VCaP (cell line): ENCODE data around the gene COL20A1.

Experiments
- H3K27ac ChIP-seq: fragments of 450-650 bp; 2 replicates; pipeline ENCODE4 v1.5.1; 2017
- CTCF ChIP-seq: fragments of 450-650 bp; conservative IDR thresholded peaks from 2 replicates; pipeline ENCODE4 v1.5.1; 2017; ENCODE audit warnings: mild to moderate bottlenecking, moderate library complexity

The COL20A1 gene

DNA sequence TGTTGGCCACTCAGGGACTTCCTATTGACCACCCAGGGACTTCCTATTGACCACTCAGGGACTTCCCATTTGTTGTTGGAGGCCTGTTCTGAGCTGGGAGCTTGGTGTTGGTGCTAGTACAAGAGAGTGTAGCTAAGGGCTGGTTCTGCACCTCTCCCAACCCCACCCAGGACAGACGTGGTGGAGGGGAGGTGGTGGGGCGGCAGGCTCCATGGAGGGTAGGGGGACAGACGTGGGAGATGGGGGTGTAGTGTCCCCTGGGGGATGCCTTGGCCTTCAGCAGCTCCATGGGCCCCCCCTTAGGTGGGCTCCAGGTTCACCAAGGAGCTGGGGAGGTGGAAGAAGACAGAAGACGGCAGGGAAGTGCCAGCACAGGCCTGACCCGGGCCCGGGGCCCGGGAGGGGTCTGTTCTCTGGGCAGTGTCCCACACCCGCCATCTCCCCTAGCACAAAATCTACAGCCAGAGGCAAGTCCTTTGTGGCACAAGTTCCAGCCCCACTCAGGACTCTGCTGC lies 34.3 kb downstream of the COL20A1 start:
- no peak for TF ChIP-seq CTCF
- no peak overlapping the region for H3K27ac ChIP-seq

GRCh38 chr20:63328026-63328700 lies 35.2 kb downstream of the COL20A1 start:
- TF ChIP-seq CTCF, result no peak
- H3K27ac ChIP-seq, result no peak overlapping the region

DNA sequence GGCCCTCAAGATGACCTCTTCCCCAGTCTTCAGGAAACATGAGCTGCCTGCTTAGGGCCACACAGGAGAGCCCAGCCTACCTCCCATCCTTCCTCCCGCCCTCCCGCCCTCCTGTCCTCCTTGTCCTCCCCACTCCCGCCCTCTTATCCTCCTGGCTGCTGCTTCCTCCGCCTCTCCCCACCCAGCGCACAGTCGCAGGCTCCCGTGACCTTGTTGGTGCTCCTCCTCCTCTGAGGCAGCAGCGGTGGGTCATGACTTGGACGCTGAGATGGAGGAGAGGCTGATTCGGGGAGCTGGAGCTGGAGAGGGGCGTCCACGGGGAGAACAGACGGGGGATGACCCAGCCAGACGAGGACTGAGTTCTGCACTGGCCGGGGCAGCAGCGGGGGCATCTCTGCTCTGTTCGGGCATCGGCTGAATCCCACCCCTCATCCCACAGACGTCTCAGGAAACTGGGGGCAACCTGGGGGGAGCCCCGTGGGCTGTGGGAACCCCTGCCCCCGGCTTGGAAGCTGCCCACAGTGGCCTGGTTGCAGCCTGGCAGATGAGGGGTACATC lies 35.8 kb downstream of the COL20A1 start:
- no peak for TF ChIP-seq CTCF
- H3K27ac ChIP-seq, result no peak overlapping the region

DNA sequence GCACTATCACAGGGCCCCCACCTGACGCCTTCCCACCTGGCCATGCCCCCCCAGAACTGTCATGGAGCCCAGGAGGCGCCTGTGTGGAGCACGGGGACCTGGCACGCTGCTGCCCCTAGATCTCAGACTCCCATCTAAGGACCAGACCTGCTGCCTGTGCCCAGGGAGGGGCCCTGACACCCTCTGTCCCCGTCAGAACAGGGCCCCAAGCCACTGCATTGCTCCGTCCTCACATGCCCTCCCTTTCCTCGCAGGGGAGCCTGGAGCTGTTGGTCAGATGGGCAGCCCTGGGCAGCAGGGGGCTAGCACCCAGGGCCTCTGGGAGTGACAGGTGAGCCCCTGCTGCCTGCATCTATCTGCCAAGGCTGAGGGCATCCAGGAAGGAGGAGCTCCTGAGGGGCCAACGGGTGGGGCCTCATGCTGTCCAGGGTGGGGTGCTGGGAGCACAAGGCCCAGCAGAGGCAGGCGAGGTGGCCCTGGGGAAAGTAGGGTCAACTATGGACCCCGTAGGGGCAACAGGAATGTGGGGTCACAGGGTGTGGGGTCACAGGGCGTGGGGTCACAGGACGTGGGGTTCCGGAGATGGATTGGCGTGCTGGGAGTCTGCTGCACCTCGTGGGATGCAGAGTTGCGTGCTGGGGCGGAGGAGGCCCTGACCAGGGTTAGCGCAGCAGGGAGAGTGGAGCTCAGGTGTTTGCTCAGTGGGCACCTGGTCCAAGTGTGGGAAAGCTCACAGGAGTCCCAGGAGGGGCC lies 36.5 kb downstream of the COL20A1 start:
- no peak overlapping the region for H3K27ac ChIP-seq
- TF ChIP-seq CTCF, result no peak

GRCh38 chr20:63330084-63330760 lies 37.2 kb downstream of the COL20A1 start:
- no peak overlapping the region for H3K27ac ChIP-seq
- no peak for TF ChIP-seq CTCF

- H3K27ac ChIP-seq, result no peak overlapping the region
- no peak for TF ChIP-seq CTCF
Observed at GRCh38 chr20:63330940-63331339, 38.0 kb downstream of the COL20A1 start.
